CD4-positive, alpha-beta T cell treated with Interleukin-1 beta for 1 hour (primary cell): Measurements from ENCODE around the gene ADPGK.
A peak's percentile ranks its signal among the peaks of the same experiment; 100 is the strongest.
"Not testable (repeated sequence)": the region's sequence is repeated elsewhere in the genome, so short reads cannot be mapped to it uniquely, and the experiment has no call there.

ENCODE experiments used
- DNase-seq, 2 donors: peaks; one replicate each; pipeline ENCODE4 v3.0.0-alpha.2; 2020 to 2022

ADPGK gene

DNA sequence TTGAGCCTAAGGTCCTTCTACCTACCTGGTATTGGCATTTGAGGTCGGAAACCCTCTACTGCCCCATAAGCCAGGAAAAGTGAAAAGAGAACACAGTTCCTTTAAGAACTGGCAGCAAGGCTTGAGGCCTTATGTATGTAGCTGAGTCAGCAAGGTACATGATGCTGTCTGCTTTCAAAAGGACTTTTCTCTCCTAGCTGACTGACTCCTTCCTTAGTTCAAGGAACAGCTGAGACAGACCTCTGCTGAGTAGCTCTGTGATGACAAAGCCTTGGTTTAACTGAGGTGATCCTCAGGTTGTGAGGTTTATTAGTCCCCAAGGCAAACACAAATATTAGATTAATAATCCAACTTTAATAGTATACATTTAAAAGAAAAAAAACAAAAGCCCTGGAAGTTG, 45.8 kb downstream of the ADPGK start:
- no peak for DNase-seq

DNA sequence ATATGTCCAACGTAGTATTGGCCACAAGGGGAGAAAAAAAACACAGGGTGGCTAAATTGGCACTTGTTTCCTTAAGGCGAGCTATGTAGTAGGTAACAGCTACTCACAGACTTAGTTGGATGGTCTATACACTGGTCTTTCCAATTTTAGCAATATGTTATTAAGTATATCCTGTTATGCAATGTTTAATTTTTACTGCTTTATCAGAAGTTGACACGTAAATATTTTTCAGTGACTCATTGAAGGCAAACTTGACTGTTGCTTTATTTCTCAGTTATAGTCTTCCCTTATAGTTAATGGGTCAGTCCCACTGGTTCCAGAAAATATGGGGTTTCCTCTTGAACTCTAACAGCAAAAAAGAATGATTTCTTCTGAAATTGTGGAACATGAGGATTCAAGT, 46.5 kb downstream of the ADPGK start:
- no peak for DNase-seq

DNA sequence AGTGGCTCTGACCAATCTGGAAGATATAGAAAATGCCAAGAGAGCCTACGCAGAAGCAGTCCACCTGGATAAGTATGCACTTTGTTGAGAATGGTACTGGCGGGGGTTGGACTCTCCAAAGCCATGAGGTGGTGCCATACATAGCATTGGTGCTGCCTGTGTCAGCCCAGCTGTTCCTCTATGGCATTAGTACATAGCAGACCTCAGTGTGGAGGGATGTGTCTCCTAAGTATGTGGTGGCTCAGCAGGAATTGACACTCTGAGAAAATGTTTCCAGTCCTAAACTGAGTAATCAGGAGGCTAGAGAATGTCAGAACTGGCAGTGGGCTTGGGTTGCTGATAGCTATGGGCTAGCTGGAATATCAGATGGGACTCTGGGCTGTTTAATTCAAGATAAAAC, 48.4 kb downstream of the ADPGK start:
- no peak for DNase-seq

DNA sequence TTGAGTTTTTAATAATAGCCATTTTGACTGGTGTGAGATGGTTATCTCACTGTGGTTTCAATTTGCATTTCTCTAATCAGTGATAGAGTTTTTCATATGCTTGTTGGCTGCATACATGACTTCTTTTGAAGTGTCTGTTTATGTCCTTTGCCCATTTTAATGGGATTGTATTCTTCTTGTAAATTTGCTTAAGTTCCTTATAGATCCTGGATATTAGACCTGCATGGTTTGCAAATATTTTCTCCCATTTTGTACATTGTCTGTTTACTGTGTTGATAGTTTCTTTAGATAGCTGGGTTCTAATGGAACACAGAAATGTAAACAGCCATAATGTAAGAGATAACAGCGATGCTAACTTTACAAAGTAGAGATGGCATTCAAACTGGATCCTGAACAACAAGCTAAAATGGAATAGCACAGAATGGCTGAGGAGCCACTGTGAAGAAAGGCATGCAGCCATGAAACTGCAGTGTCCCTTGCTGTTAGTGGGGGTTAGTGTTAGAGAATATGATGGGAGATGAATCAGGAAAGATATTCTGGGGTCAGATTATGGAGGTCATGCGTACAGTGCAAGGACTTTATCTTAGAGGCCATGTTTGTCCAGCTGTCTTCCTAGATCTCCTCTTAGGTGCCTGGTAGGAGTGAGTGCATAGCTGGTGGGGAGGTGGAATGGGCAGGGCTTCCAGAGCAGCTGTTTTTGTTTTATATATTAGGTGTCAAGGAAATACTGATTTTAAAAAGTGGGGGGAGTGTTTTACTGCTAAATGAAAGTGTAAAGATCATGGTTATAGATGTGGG, 49.4 kb downstream of the ADPGK start:
- DNase-seq, result no peak

- DNase-seq, result no peak
Measured at GRCh38 chr15:72732516-72732915, 51.0 kb downstream of the ADPGK start.

- no peak for DNase-seq
Measured at GRCh38 chr15:72732086-72732485, 51.5 kb downstream of the ADPGK start.

GRCh38 chr15:72728821-72729220, 54.7 kb downstream of the ADPGK start:
- no peak for DNase-seq

- not testable (repeated sequence) for DNase-seq
Measured at GRCh38 chr15:72728249-72728648, 55.3 kb downstream of the ADPGK start.

GRCh38 chr15:72727154-72727553, 56.4 kb downstream of the ADPGK start:
- no peak for DNase-seq

GRCh38 chr15:72725851-72726250, 57.7 kb downstream of the ADPGK start:
- DNase-seq, result not testable (repeated sequence)

- no peak for DNase-seq
Measured at GRCh38 chr15:72725446-72725845, 58.1 kb downstream of the ADPGK start.

- DNase-seq, result no peak
Measured at GRCh38 chr15:72724028-72724427, 59.5 kb downstream of the ADPGK start.

- DNase-seq, result peak; percentile 52 to 68
Measured at GRCh38 chr15:72722071-72722696, 61.4 kb downstream of the ADPGK start.

- DNase-seq, result not testable (repeated sequence)
Measured at GRCh38 chr15:72708551-72709303, 74.8 kb downstream of the ADPGK start.

GRCh38 chr15:72706266-72706665, 77.3 kb downstream of the ADPGK start:
- no peak for DNase-seq
